Neural cell (in vitro differentiated cells): Measurements from ENCODE around the gene USP22. TPM values are rescaled to one million over a fixed set of nuclear protein-coding genes. Genes with fewer than 3 reads are reported as not detected.

Experiments
- H2AFZ ChIP-seq: fragments of 200-600, 300-800 bp; sonication (generic), shearing (Covaris generic); 2 replicates; pipeline ENCODE4 v1.6.0; 2014; ENCODE audit warnings: low read depth, mild to moderate bottlenecking, antibody characterized with exemption, low read length, moderate library complexity
- H3F3A ChIP-seq: fragments of 200-600 bp; shearing (Covaris generic); 2 replicates; pipeline ENCODE4 v1.6.1; 2016; ENCODE audit warnings: mild to moderate bottlenecking, moderate library complexity, mixed read lengths, antibody characterized with exemption, low read length; ENCODE audit not compliant: insufficient read depth, poor library complexity, severe bottlenecking
- H3K27ac ChIP-seq: fragments of 200-600, 300-800 bp; sonication (generic), shearing (Covaris generic); 2 replicates; pipeline ENCODE4 v1.5.1; 2014; ENCODE audit warnings: mild to moderate bottlenecking, low read length, moderate library complexity
- H3K27me3 ChIP-seq: fragments of 300-800, 200-600 bp; sonication (generic), shearing (Covaris generic); 2 replicates; pipeline ENCODE4 v1.6.0; 2014; ENCODE audit warnings: mild to moderate bottlenecking, low read depth, low read length, moderate library complexity; ENCODE audit not compliant: insufficient read depth
- H3K36me3 ChIP-seq: fragments of 300-800, 200-600 bp; sonication (generic), shearing (Covaris generic); 2 replicates; pipeline ENCODE4 v1.5.1; 2014; ENCODE audit warnings: mild to moderate bottlenecking, antibody characterized with exemption, low read length, moderate library complexity; ENCODE audit not compliant: insufficient read depth
- H3K4me2 ChIP-seq: fragments of 300-800, 200-600 bp; sonication (generic), shearing (Covaris generic); 2 replicates; pipeline ENCODE4 v1.6.0; 2014; ENCODE audit warnings: mild to moderate bottlenecking, low read length
- H3K4me3 ChIP-seq: fragments of 300-800, 200-600 bp; sonication (generic), shearing (Covaris generic); 2 replicates; pipeline ENCODE4 v1.5.1; 2014; ENCODE audit warnings: mild to moderate bottlenecking, low read length, moderate library complexity
- H3K79me2 ChIP-seq: fragments of 200-600 bp; shearing (Covaris generic); replicated peaks from 2 replicates; pipeline ENCODE4 v1.6.0; 2014; ENCODE audit warnings: mild to moderate bottlenecking, low read length, moderate library complexity; ENCODE audit not compliant: insufficient read depth
- H3K9ac ChIP-seq: fragments of 300-800, 200-600 bp; sonication (generic), shearing (Covaris generic); 2 replicates; pipeline ENCODE4 v1.6.1; 2016; ENCODE audit warnings: mild to moderate bottlenecking, low read length, mixed read lengths
- H3K9me2 ChIP-seq: fragments of 200-600 bp; shearing (Covaris generic); 2 replicates; pipeline ENCODE4 v1.6.1; 2016; ENCODE audit warnings: mild to moderate bottlenecking, low read length, mixed read lengths; ENCODE audit not compliant: insufficient read depth
- H3K9me3 ChIP-seq: fragments of 200-600, 300-800 bp; sonication (generic), shearing (Covaris generic); 2 replicates; pipeline ENCODE4 v1.6.1; 2016; ENCODE audit warnings: mild to moderate bottlenecking, mixed run types, low read length, moderate library complexity, mixed read lengths
- H4K20me1 ChIP-seq: fragments of 200-600 bp; shearing (Covaris generic); 2 replicates; pipeline ENCODE4 v1.6.1; 2016; ENCODE audit warnings: mild to moderate bottlenecking, mixed run types; ENCODE audit not compliant: insufficient read depth
- EP300 ChIP-seq: fragments of 450-650 bp; conservative IDR thresholded peaks from 2 replicates; pipeline ENCODE4 v1.6.1; 2014; ENCODE audit warnings: antibody characterized with exemption, mild to moderate bottlenecking, moderate library complexity; ENCODE audit not compliant: poor library complexity, severe bottlenecking
- EZH2 ChIP-seq: fragments of 200-600, 300-800 bp; shearing (Covaris generic), sonication (generic); IDR thresholded peaks from 2 replicates; pipeline ENCODE4 v1.6.1; 2014; ENCODE audit warnings: antibody characterized with exemption, low read length, borderline replicate concordance, mild to moderate bottlenecking; ENCODE audit not compliant: insufficient read depth, poor library complexity, severe bottlenecking
- MXI1 ChIP-seq: fragments of 450-650 bp; conservative IDR thresholded peaks from 2 replicates; pipeline ENCODE4 v1.6.1; 2014; ENCODE audit warnings: antibody characterized with exemption, mild to moderate bottlenecking; ENCODE audit not compliant: poor library complexity, severe bottlenecking
- POLR2AphosphoS5 ChIP-seq: IDR thresholded peaks from 2 replicates; pipeline ENCODE4 v1.6.1; 2012
- RAD21 ChIP-seq: fragments of 450-650 bp; conservative IDR thresholded peaks from 2 replicates; pipeline ENCODE4 v1.6.1; 2014; ENCODE audit warnings: antibody characterized with exemption, mild to moderate bottlenecking, moderate library complexity
- REST ChIP-seq: IDR thresholded peaks from 2 replicates; pipeline ENCODE4 v1.6.1; 2012; ENCODE audit warnings: borderline replicate concordance
- SMC3 ChIP-seq: fragments of 450-650 bp; conservative IDR thresholded peaks from 2 replicates; pipeline ENCODE4 v1.6.1; 2014; ENCODE audit warnings: antibody characterized with exemption, mild to moderate bottlenecking, moderate library complexity; ENCODE audit not compliant: poor library complexity
- TAF1 ChIP-seq: IDR thresholded peaks from 2 replicates; pipeline ENCODE4 v1.6.1; 2012; ENCODE audit warnings: low read depth
- polyA plus RNA-seq: library from polyadenylated mRNA; depleted of rRNA; stranded (reverse); fragments of >200 nt; gene quantifications from 2 replicates; pipeline ENCODE4 v1.2.3, GENCODE V29; 2014
- TF ChIP-seq, protein P1 (sequence below): fragments of 450-650 bp; IDR thresholded peaks from 2 replicates; pipeline ENCODE4 v1.5.1; 2014; ENCODE audit warnings: antibody characterized with exemption, mild to moderate bottlenecking, moderate library complexity; ENCODE audit not compliant: poor library complexity, severe bottlenecking

USP22 gene
- polyA plus RNA-seq, 1 donor from 2014 or later, result 269 TPM

GRCh38 chr17:20954794-20955193 lies 88.0 kb downstream of the USP22 start:
- Histone ChIP-seq H3K27me3 (no peaks in the 10 kb centered on the region), H3K4me2 (no peak overlapping the region), H3K79me2 (no peaks in the 10 kb centered on the region), H3K9ac (no peak overlapping the region), H3K9me3 (no peaks in the 10 kb centered on the region), H3K36me3 (peaks cover 9% of the 10 kb centered on the region), H4K20me1 (no peaks in the 10 kb centered on the region), H3K9me2 (no peaks in the 10 kb centered on the region), H3F3A (no peaks in the 10 kb centered on the region), H3K27ac (no peak overlapping the region), H2AFZ (no peak overlapping the region), H3K4me3 (no peak overlapping the region)
- no peak for TF ChIP-seq EP300
- TF ChIP-seq SMC3, result no peak
- TF ChIP-seq TAF1, result no peak
- no peak for TF ChIP-seq RAD21
- no peak for TF ChIP-seq POLR2AphosphoS5
- TF ChIP-seq, protein P1, sequence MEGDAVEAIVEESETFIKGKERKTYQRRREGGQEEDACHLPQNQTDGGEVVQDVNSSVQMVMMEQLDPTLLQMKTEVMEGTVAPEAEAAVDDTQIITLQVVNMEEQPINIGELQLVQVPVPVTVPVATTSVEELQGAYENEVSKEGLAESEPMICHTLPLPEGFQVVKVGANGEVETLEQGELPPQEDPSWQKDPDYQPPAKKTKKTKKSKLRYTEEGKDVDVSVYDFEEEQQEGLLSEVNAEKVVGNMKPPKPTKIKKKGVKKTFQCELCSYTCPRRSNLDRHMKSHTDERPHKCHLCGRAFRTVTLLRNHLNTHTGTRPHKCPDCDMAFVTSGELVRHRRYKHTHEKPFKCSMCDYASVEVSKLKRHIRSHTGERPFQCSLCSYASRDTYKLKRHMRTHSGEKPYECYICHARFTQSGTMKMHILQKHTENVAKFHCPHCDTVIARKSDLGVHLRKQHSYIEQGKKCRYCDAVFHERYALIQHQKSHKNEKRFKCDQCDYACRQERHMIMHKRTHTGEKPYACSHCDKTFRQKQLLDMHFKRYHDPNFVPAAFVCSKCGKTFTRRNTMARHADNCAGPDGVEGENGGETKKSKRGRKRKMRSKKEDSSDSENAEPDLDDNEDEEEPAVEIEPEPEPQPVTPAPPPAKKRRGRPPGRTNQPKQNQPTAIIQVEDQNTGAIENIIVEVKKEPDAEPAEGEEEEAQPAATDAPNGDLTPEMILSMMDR, result no peak
- no peak for TF ChIP-seq REST
- no peak for TF ChIP-seq MXI1
- TF ChIP-seq EZH2, result no peak

GRCh38 chr17:20952183-20952582 lies 90.6 kb downstream of the USP22 start:
- H3K9me2 ChIP-seq, result no peaks in the 10 kb centered on the region

More at GRCh38 chr17:20952183-20952582, 90.6 kb downstream of the USP22 start:
- Histone ChIP-seq H3K9ac (no peak overlapping the region), H3K27ac (no peak overlapping the region), H3F3A (no peaks in the 10 kb centered on the region), H3K79me2 (no peaks in the 10 kb centered on the region), H3K36me3 (peaks cover 9% of the 10 kb centered on the region), H4K20me1 (no peaks in the 10 kb centered on the region), H3K27me3 (no peaks in the 10 kb centered on the region), H3K4me2 (no peak overlapping the region), H2AFZ (no peak overlapping the region), H3K4me3 (no peak overlapping the region), H3K9me3 (no peaks in the 10 kb centered on the region)
- TF ChIP-seq EP300, result no peak
- TF ChIP-seq TAF1, result no peak
- TF ChIP-seq MXI1, result no peak
- TF ChIP-seq SMC3, result no peak
- TF ChIP-seq RAD21, result no peak
- TF ChIP-seq EZH2, result no peak
- TF ChIP-seq POLR2AphosphoS5, result no peak
- TF ChIP-seq, protein P1, result no peak
- TF ChIP-seq REST, result no peak
